ENCODE data around the gene STX1A.
A peak's percentile ranks its signal among the peaks of the same experiment; 100 is the strongest.

- TF ChIP-seq CTCF (conservative IDR thresholded peaks at IDR 0.05; ENCODE audit: low read depth, low read length) (no peak), BHLHE40 (IDR thresholded peaks at IDR 0.05; ENCODE audit: low read depth, low read length) (no peak), MAFK (IDR thresholded peaks at IDR 0.05; ENCODE audit: low read depth, low read length) (no peak), POLR2A (IDR thresholded peaks at IDR 0.05; ENCODE audit: low read depth, low read length) (no peak), SMC3 (IDR thresholded peaks at IDR 0.05; ENCODE audit: low read depth, low read length) (no peak), RAD21 (IDR thresholded peaks at IDR 0.05; ENCODE audit: low read length) (no peak), MXI1 (IDR thresholded peaks at IDR 0.05; ENCODE audit: borderline replicate concordance, low read depth, low read length) (no peak), CEBPB (IDR thresholded peaks at IDR 0.05; ENCODE audit: low read depth, low read length) (no peak), MAZ (IDR thresholded peaks at IDR 0.05; ENCODE audit: borderline replicate concordance, low read depth, low read length) (no peak), RFX5 (IDR thresholded peaks at IDR 0.05; ENCODE audit: low read depth, low read length) (no peak), CHD1 (IDR thresholded peaks at IDR 0.05; ENCODE audit: low read depth, low read length) (0 out of 2 replicates have a peak, but pooled peaks have one; percentile 40)
Observed at GRCh38 chr7:73718438-73718881, 1.0 kb downstream of the STX1A start.
